Measurements from ENCODE around the gene CACNA1C.

Gene CACNA1C

GRCh38 chr12:2287589-2287988 lies 234.8 kb downstream of the CACNA1C start:
- no peak for TF ChIP-seq ZFX (IDR thresholded peaks at IDR 0.05)
- no peak for TF ChIP-seq CTCF (conservative IDR thresholded peaks at IDR 0.05)
- H3K27ac ChIP-seq = no peak overlapping the region

- TF ChIP-seq ZFX (IDR thresholded peaks at IDR 0.05) = no peak
- TF ChIP-seq CTCF (conservative IDR thresholded peaks at IDR 0.05) = no peak
- H3K27ac ChIP-seq = no peak overlapping the region
Measured at GRCh38 chr12:2288001-2288400, 235.2 kb downstream of the CACNA1C start.

- H3K27ac ChIP-seq = no peak overlapping the region
Measured at GRCh38 chr12:2288471-2288870, 235.7 kb downstream of the CACNA1C start.

GRCh38 chr12:2288875-2289274 lies 236.1 kb downstream of the CACNA1C start:
- no peak for TF ChIP-seq ZFX (IDR thresholded peaks at IDR 0.05)
- no peak for TF ChIP-seq CTCF (conservative IDR thresholded peaks at IDR 0.05)
- H3K27ac ChIP-seq = no peak overlapping the region

More at GRCh38 chr12:2288471-2288870, 235.7 kb downstream of the CACNA1C start:
- no peak for TF ChIP-seq ZFX (IDR thresholded peaks at IDR 0.05)
- TF ChIP-seq CTCF (conservative IDR thresholded peaks at IDR 0.05) = no peak

GRCh38 chr12:2289525-2289924 lies 236.7 kb downstream of the CACNA1C start:
- TF ChIP-seq CTCF (conservative IDR thresholded peaks at IDR 0.05) = no peak
- TF ChIP-seq ZFX (IDR thresholded peaks at IDR 0.05) = no peak
- H3K27ac ChIP-seq = no peak overlapping the region

GRCh38 chr12:2290091-2290490 lies 237.3 kb downstream of the CACNA1C start:
- H3K27ac ChIP-seq = no peak overlapping the region
- TF ChIP-seq CTCF (conservative IDR thresholded peaks at IDR 0.05) = no peak
- TF ChIP-seq ZFX (IDR thresholded peaks at IDR 0.05) = no peak

- H3K27ac ChIP-seq = no peak overlapping the region
- TF ChIP-seq CTCF (conservative IDR thresholded peaks at IDR 0.05) = no peak
- TF ChIP-seq ZFX (IDR thresholded peaks at IDR 0.05) = no peak
Measured at GRCh38 chr12:2290516-2291065, 237.8 kb downstream of the CACNA1C start.

Data from C4-2B (cell line).